Measurements from ENCODE around the gene PDE6A.
"Not testable (repeated sequence)": the region's sequence is repeated elsewhere in the genome, so short reads cannot be mapped to it uniquely, and the experiment has no call there.

The PDE6A gene

DNA sequence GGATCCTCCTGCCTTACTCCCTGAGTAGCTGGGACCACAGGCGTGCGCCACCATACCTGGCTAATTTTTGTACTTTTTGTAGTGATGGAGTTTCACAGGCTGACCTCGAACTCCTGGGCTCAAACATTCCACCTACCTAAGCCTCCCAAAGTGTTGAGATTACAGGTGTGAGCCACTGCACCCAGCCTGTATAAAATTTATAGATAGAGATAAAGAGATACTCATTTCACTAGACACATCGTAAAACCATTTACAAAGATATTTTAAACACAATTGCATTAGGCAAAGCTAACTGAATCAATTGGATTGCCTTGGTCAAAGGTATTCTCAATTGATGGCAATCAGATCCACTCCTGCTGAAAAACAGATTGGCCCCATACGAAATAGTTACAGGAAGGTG, 52.0 kb downstream of the PDE6A start:
- no peak for DNase-seq

DNA sequence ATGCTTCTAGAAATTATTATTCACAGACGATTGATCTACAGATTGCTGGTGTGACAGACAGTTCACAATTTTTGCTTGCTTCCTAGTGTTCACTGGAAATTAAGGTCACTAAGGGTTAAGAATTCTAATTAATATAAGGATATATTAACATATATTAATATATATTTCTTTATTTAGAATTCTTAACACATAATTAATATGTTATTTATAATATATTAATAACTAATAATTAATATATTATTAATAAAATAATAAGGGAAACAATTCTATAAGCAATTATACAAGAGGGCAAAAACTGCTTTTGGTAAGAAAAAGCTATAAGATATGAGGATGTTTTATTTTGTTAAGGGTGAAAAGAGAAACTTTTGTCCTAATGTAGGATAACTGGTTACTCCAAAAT, 56.3 kb downstream of the PDE6A start:
- DNase-seq: no peak

GRCh38 chr5:149887622-149888183, 56.9 kb downstream of the PDE6A start:
- DNase-seq: no peak

GRCh38 chr5:149886692-149887470, 57.7 kb downstream of the PDE6A start:
- no peak for DNase-seq

DNA sequence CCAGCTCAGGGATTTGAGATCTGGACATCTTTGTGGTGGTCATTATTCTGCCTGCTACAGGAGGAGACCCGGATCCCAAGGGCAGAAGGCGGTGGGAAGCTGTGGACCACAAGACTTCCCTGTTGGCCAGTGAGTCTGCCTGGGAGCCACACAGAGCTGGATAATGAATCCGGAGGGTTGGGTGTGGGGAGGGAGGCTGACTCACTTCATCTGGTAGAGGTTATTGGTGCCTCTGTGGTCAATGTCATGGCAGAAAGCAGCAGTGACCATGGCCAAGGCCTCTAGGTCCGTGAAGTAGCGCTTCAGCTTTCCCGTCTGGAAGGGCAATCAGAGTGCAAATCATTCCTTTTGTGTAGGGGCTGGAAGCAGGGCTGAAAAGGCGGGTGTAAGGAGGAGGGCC, 58.5 kb downstream of the PDE6A start:
- no peak for DNase-seq

DNA sequence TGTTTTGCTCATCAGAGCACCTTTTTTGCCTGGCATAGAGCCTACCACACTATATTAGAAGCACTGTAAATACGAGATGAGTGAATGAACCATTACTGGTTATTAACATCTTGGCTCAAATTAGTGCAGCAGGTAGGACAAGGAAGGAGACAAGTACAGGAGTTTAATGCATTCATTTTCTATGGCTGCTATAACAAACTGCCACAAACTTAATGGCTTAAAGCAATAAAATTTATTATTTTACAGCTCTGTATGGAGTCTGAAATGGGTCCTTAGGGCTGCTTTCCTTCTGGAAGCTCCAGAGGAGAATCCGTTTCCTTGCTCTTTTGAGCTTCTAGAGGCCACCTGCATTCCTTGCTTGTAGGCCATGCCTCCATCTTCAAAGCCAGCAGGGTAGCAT, 59.1 kb downstream of the PDE6A start:
- DNase-seq: no peak

DNA sequence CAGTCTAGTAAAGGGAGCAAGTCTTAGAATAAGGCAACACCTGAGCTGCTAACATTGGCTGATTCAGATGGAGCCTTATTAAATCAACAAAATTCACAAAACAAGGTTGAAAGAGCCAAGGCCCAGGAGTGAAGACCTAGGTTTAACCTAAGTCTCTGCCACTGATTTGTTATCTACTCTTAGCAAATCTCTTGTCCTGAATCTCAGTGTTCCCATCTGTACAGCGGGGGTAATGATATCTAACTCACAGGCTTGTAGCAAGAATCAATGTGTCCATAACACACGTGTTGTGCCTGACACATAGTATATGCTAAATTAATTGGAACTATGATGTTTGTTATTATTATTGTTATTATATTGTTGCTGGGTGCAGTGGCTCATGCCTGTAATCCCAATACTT, 61.0 kb downstream of the PDE6A start:
- no peak for DNase-seq

DNA sequence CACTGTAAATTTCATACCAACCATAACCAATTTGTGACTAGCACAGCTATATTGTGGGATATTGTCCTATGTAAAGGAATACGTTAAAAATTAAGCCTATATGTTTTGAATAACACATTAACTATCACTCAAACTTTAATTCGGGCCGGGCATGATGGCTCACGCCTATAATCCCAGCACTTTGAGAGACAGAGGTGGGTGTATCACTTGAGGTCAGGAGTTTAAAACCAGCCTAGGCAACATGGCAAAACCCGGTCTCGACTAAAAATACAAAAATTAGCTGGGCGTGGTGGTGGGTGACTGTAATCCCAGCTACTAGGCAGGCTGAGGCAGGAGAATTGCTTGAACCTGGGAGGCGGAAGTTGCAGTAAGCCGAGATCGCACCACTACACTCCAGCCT, 62.0 kb downstream of the PDE6A start:
- DNase-seq: not testable (repeated sequence)

- DNase-seq: no peak
Observed at GRCh38 chr5:149881874-149882273, 62.7 kb downstream of the PDE6A start.

DNA sequence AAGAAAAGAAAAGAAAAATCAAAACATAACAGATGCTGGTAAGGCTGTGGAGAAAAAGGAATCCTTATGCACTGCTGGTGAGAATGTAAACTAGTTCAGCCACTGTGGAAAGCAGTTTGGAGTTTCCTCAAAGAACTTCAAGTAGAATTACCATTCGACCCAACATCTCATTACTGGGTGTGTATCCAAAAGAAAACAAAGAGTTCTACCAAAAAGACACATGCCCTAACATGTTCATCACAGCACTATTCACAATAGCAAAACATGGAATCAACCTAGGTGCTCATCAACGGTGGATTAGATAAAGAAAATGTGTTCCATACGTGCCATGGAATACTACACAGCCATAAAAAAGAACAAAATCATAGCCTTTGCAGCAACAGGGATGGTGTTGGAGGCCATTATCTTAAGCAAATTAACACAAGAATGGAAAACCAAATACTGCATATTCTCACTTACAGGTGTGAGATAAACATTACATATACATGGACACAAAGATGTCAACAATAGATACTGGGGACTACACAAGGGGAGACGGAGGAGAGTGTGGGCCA, 63.4 kb downstream of the PDE6A start:
- no peak for DNase-seq

DNA sequence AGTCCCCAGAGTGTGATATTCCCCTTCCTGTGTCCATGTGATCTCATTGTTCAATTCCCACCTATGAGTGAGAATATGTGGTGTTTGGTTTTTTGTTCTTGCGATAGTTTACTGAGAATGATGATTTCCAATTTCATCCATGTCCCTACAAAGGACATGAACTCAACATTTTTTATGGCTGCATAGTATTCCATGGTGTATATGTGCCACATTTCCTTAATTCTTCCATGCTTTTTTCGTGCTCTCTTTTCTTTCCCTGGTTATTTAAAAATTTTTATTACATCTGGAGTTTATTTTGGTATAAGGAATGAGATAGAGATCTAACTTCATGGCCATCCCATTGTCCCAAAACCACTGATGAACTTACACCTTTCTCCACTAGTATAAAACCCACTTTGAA, 65.0 kb downstream of the PDE6A start:
- not testable (repeated sequence) for DNase-seq

GRCh38 chr5:149878371-149878770, 66.2 kb downstream of the PDE6A start:
- no peak for DNase-seq

DNA sequence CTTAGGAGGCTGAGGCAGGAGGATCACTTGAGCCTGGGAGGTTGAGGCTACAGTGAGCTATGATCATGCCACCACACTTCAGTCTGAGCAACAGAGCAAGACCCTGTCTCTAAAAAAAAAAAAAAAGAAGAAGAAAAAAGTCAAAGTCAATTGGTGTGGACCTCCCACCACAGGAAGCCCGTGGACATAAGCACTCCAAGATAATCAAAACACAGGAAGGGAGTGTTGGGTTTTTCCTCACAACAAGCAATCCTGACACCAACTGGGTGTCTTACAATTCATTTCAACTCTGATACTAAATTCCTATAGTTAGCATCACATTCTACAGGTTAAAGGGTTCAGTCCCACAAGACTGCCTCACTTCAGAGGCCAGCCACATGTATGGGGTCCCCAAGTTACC, 70.7 kb downstream of the PDE6A start:
- no peak for DNase-seq

DNA sequence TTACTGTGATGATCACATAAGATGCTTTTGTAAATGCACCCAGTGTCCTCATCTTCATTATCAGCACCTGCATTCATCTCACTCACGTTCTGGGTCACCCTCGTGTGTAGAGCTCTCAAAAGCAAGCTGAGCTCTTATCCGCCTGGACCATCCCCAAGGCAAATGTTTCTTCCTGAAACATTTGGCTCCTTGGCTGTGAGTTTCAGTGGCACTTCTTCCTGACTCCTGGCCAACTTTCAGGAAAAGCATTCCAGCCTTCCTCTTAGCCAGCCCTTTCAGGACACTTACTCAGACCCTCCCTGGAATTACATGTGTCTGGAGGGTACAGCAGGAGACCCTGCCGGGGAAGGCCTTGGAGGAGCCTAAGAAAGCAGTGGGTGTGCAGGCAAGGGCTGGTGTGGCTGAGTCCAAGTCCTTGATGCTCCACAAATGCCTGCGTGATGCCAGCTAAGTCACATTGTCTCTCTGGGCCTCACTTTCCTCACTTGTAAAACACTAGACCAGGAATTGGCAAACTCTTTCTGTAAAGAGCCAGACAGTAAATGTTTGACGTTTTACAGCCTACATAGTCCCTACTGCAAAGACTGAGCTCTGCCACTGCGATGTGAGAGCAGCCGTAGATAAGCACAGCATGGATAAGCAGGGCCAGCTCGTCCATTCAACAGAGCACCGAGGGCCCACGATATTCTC, 72.1 kb downstream of the PDE6A start:
- no peak for DNase-seq

DNA sequence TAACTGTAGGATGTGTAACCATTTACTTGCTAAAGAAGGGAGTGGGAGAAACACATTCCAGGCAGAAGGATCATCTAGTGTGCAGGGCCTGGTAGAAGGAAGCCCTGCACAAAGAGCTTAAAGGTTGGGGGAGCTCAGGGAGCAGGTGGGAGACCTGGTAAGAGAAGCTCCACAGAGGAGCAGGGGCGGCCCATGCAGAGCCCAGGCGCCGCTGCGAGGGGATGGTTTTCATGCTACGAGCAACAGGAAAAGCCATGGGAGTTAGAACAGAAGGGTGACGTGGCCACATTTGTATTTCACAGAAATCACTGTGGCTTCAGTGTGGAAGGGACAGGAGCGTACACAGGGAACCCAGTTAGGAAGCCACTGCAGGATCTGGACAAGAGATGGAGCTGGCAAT, 73.1 kb downstream of the PDE6A start:
- no peak for DNase-seq

DNA sequence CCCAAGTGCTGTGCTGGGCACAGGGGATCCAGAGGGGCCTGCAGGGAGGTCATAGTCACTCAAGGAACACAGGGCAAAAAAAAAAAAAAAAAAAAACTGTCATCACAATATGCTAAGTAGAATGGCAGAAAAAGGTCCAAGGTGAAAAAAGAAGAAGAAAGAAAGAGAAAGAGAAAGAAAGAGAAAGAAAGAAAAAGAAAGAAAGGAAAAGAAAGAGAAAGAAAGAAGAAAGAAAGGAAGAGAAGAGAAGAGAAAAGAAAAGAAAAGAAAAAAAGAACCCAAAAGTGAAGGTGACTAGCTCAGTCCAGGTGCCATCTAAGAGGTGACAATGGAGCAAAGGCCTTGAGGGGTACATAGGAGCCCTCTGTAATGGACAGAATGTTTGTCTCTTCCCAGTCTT, 73.9 kb downstream of the PDE6A start:
- DNase-seq: no peak

- no peak for DNase-seq
Observed at GRCh38 chr5:149870232-149870631, 74.4 kb downstream of the PDE6A start.

DNA sequence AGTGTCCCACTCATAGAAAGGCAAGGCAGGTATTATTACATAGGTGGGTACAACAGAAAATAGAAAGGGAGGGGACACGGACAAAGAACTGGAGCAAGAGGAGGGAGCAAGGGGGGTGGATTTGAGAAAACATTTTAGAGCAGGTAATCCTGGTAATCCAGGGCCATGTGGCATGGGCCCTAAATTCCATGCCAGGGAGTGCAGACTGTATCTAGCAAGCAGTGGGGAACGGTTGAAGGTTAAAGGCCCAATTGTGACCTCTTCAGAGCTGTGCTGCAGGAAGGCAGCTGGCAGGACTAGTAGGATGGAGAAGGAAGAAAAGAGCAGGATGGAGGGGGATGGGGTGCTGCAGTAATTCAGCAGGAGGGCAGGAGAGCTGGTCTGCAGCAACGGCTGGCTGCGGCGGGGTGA, 75.2 kb downstream of the PDE6A start:
- DNase-seq: no peak

GRCh38 chr5:149865746-149866145, 78.8 kb downstream of the PDE6A start:
- no peak for DNase-seq

DNA sequence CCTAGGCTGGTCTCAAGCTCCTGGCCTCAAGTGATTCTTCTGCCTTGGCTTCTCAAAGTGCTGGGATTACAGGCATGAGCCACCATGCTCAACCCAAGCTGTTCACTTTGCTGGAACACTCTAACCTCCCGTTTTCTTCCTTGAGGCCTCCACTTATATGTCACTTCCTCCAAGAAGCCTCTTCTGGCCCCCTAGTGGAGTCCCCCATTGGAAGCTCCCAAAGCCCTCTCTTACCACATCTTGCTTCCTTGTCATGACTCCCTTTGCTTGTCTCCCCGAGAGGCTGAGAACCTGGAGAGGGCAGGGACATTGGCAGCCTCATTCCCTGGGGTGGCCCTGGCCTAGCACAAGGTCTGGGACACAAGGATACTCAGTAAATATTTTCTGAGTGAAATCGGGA, 80.8 kb downstream of the PDE6A start:
- DNase-seq: no peak

GRCh38 chr5:149863176-149863575, 81.4 kb downstream of the PDE6A start:
- DNase-seq: no peak

DNA sequence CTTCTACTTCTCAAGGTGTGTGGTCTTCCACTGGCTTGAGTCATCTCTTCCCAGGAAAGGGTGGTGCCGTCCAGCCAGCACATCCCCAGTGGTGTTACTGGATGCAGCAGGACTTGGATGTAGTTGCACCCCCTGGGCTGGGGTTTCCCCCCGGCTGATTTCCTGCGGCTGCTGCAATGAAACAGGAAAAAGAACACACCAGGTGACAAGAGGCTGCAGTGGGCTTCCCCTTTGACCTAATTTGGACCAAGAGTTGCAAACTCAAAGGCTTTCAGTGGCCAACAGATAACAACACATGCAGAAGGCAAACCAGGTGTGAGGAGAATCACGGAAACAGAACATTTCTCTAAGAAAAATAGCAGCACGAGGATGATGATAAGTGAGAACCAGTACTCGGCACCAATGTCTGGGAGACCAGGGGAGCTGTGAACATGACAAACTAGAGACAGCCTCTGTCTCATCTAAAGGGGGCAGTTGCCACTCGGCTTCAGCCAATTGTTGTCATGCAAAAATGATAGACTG, 83.7 kb downstream of the PDE6A start:
- DNase-seq: peak; percentile 19

GRCh38 chr5:149859746-149860145, 84.8 kb downstream of the PDE6A start:
- no peak for DNase-seq

DNA sequence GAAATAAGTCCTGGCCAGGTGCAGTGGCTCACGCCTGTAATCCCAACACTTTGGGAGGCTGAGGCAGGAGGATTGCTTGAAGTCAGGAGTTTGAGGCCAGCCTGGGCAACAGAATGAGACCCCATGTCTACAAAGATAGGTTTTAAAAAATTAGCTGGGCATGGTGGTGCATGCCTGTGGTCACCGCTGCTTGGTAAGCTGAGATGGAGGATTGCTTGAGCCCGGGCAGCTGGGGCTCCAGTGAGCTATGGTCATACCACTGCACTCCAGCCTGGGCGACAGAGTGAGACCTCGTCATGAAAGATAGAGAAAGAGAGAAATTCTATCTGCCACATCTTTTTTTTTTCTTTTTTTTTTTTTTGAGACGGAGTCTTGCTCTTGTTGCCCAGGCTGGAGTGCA, 86.1 kb downstream of the PDE6A start:
- DNase-seq: not testable (repeated sequence)

All from activated CD4-positive, alpha-beta T cell treated with anti-CD3 and anti-CD28 coated beads for 48 hours (primary cell).